ENCODE results near the gene NRXN2. TPM values are rescaled to one million over a fixed set of nuclear protein-coding genes. Genes with fewer than 3 reads are reported as not detected.

The NRXN2 gene
- total and polyA plus RNA-seq, 10 of the 15 experiments (the other 5 are each of a cell fraction or from before 2014, with no cell fraction given): 0.03 to 1.4 (median 0.23) TPM

- TF ChIP-seq, protein P1, sequence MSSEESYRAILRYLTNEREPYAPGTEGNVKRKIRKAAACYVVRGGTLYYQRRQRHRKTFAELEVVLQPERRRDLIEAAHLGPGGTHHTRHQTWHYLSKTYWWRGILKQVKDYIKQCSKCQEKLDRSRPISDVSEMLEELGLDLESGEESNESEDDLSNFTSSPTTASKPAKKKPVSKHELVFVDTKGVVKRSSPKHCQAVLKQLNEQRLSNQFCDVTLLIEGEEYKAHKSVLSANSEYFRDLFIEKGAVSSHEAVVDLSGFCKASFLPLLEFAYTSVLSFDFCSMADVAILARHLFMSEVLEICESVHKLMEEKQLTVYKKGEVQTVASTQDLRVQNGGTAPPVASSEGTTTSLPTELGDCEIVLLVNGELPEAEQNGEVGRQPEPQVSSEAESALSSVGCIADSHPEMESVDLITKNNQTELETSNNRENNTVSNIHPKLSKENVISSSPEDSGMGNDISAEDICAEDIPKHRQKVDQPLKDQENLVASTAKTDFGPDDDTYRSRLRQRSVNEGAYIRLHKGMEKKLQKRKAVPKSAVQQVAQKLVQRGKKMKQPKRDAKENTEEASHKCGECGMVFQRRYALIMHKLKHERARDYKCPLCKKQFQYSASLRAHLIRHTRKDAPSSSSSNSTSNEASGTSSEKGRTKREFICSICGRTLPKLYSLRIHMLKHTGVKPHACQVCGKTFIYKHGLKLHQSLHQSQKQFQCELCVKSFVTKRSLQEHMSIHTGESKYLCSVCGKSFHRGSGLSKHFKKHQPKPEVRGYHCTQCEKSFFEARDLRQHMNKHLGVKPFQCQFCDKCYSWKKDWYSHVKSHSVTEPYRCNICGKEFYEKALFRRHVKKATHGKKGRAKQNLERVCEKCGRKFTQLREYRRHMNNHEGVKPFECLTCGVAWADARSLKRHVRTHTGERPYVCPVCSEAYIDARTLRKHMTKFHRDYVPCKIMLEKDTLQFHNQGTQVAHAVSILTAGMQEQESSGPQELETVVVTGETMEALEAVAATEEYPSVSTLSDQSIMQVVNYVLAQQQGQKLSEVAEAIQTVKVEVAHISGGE (CRISPR knock-in tag; IDR thresholded peaks at IDR 0.05): no peak
- no peak for TF ChIP-seq LARP7 (IDR thresholded peaks at IDR 0.05)
Measured at GRCh38 chr11:64679846-64680245, 43.2 kb downstream of the NRXN2 start (continued).

- no peaks in the 10 kb centered on the region for H3K79me2 ChIP-seq (ENCODE audit: control insufficient read depth, insufficient read depth, low read length)
- FAIRE-seq (no peak), DNase-seq (ENCODE audit: low read depth, low spot score) (no peak), ATAC-seq (no peak)
- ChIA-PET SMC1A (ENCODE audit: uncharacterized antibody, unreplicated experiment) (no interaction called here), CTCF (interaction anchor here (1.0 to 3.6 kb wide), 3 partner anchors 12 to 27 kb away, joined by 3 to 30 read pairs (median 6); no protein-coding TSS in a partner anchor), POLR2A (no interaction called here), RAD21 (ENCODE audit: unreplicated experiment) (no interaction called here)
- H3K4me1 ChIP-seq (ENCODE audit: control insufficient read depth, insufficient read depth, low read length): peaks cover 24% of the 10 kb centered on the region
- 6% methylated on average over 6 of the region's 6 CpGs for WGBS (ENCODE audit: insufficient coverage, insufficient replicate concordance, low lambda C conversion rate, missing lambda C conversion rate)
- H3K27ac ChIP-seq (ENCODE audit: control insufficient read depth, insufficient read depth): no peak overlapping the region
- no peak overlapping the region for H2AFZ ChIP-seq (ENCODE audit: control insufficient read depth, low read depth, low read length)
- intact Hi-C loops (cut with micrococcal nuclease; ENCODE audit: unreplicated experiment): no loop called here
- H4K20me1 ChIP-seq (ENCODE audit: control insufficient read depth, insufficient read depth): no peaks in the 10 kb centered on the region
- no peaks in the 10 kb centered on the region for H3K36me3 ChIP-seq (ENCODE audit: control insufficient read depth in 2 of 2, insufficient read depth in 2 of 2, low read length in 1 of 2)
- BruUV-seq (replicated peaks): no TSS peak
- no peaks in the 10 kb centered on the region for H3K9me3 ChIP-seq (replicated peaks; ENCODE audit: control insufficient read depth, insufficient read depth, low read length)
- H3K4me3 ChIP-seq: no peak overlapping the region
- H3K27me3 ChIP-seq (replicated peaks in 1 of 2; ENCODE audit: control insufficient read depth in 2 of 2, insufficient read depth in 2 of 2, low read length in 1 of 2): peaks cover 0 to 6% of the 10 kb centered on the region in 2 experiments; a peak in 1 of 4 replicates
- in situ Hi-C loops (cut with MboI): no loop called here
- no peak overlapping the region for H3K4me2 ChIP-seq (ENCODE audit: control insufficient read depth, insufficient read depth)
- H3K9ac ChIP-seq (ENCODE audit: control insufficient read depth, insufficient read depth, low read length): no peak overlapping the region
- TF ChIP-seq JUND (IDR thresholded peaks at IDR 0.05; ENCODE audit: low read depth, low read length): no peak
- no peak for TF ChIP-seq ZNF622 (IDR thresholded peaks at IDR 0.05)
- TF ChIP-seq SUZ12 (IDR thresholded peaks at IDR 0.05; ENCODE audit: unreplicated experiment): no peak
- TF ChIP-seq, protein P2, sequence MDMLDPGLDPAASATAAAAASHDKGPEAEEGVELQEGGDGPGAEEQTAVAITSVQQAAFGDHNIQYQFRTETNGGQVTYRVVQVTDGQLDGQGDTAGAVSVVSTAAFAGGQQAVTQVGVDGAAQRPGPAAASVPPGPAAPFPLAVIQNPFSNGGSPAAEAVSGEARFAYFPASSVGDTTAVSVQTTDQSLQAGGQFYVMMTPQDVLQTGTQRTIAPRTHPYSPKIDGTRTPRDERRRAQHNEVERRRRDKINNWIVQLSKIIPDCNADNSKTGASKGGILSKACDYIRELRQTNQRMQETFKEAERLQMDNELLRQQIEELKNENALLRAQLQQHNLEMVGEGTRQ (IDR thresholded peaks at IDR 0.05; ENCODE audit: borderline replicate concordance, low read depth, low read length): no peak
- no peak for TF ChIP-seq SMC3 (IDR thresholded peaks at IDR 0.05; ENCODE audit: borderline replicate concordance, low read length)
- no peak for TF ChIP-seq RFX5 (IDR thresholded peaks at IDR 0.05; ENCODE audit: low read depth, low read length)
- no peak for TF ChIP-seq HCFC1 (IDR thresholded peaks at IDR 0.05; ENCODE audit: low read length)
- no peak for TF ChIP-seq TBL1XR1 (IDR thresholded peaks at IDR 0.05; ENCODE audit: low read depth, low read length)
- TF ChIP-seq SKIL (IDR thresholded peaks at IDR 0.05; ENCODE audit: low read depth, poor library complexity, severe bottlenecking): no peak
- no peak for TF ChIP-seq BMI1 (IDR thresholded peaks at IDR 0.05; ENCODE audit: borderline replicate concordance)
- TF ChIP-seq HDAC2 (IDR thresholded peaks at IDR 0.05): no peak
- TF ChIP-seq MLLT1 (IDR thresholded peaks at IDR 0.05): no peak
- no peak for TF ChIP-seq KDM1A (IDR thresholded peaks at IDR 0.05; ENCODE audit: borderline replicate concordance)
- no peak for TF ChIP-seq BCL11A (IDR thresholded peaks at IDR 0.05; ENCODE audit: low read depth, low read length)
Measured at GRCh38 chr11:64677441-64678023, 45.5 kb downstream of the NRXN2 start.
